Osteoblast (primary cell): ENCODE measurements around the gene SPNS3. TPM values are rescaled to one million over a fixed set of nuclear protein-coding genes. Genes with fewer than 3 reads are reported as not detected.

Experiments used
- DNase-seq: peaks from one replicate; pipeline ENCODE4 v3.0.0; 2011; ENCODE audit warnings: low spot score, mixed read lengths; ENCODE audit not compliant: insufficient read length; ENCODE audit errors: missing footprints
- H2AFZ ChIP-seq: 2 replicates; pipeline ENCODE4 v1.6.0; 2011; ENCODE audit warnings: mild to moderate bottlenecking, low read length
- H3K27ac ChIP-seq: 2 replicates; pipeline ENCODE4 v1.5.1; 2011; ENCODE audit warnings: mild to moderate bottlenecking, low read depth, low read length, moderate library complexity
- H3K27me3 ChIP-seq: 2 replicates; pipeline ENCODE4 v1.6.0; 2012; ENCODE audit warnings: mild to moderate bottlenecking, control low read depth, inconsistent platforms, low read length, moderate library complexity; ENCODE audit not compliant: insufficient read depth
- H3K36me3 ChIP-seq: 2 replicates; pipeline ENCODE4 v1.5.1; 2011; ENCODE audit warnings: mild to moderate bottlenecking, low read length, control low read depth, moderate library complexity; ENCODE audit not compliant: insufficient read depth
- H3K4me1 ChIP-seq: 2 replicates; pipeline ENCODE4 v1.5.1; 2011; ENCODE audit warnings: mild to moderate bottlenecking, low read length, control low read depth, moderate library complexity; ENCODE audit not compliant: insufficient read depth
- H3K4me2 ChIP-seq: 2 replicates; pipeline ENCODE4 v1.6.0; 2011; ENCODE audit warnings: mild to moderate bottlenecking, low read length; ENCODE audit not compliant: insufficient read depth
- H3K4me3 ChIP-seq: fragments of 200-600 bp; sonication (generic); 3 replicates; pipeline ENCODE4 v1.5.1; 2012; ENCODE audit warnings: mild to moderate bottlenecking, low read length, inconsistent platforms; ENCODE audit not compliant: insufficient read depth
- H3K79me2 ChIP-seq: 2 replicates; pipeline ENCODE4 v1.6.0; 2012; ENCODE audit warnings: mild to moderate bottlenecking, low read length, control low read depth, inconsistent platforms; ENCODE audit not compliant: insufficient read depth
- H3K9me3 ChIP-seq: 2 replicates; pipeline ENCODE4 v1.5.1; 2011; ENCODE audit warnings: low read depth, low read length, control low read depth
- H4K20me1 ChIP-seq: 2 replicates; pipeline ENCODE4 v1.6.0; 2012; ENCODE audit warnings: mild to moderate bottlenecking, low read length, control low read depth; ENCODE audit not compliant: insufficient read depth
- total RNA-seq: library from RNA; depleted of rRNA; stranded (reverse); fragments of >200 nt; gene quantifications from 2 replicates; pipeline ENCODE4 v1.2.3, GENCODE V29; 2012
- TF ChIP-seq, protein P1 (sequence below): IDR thresholded peaks from 2 replicates; pipeline ENCODE4 v1.5.1; 2011; ENCODE audit warnings: mild to moderate bottlenecking, low read depth, low read length, moderate library complexity; ENCODE audit errors: extremely low read depth

SPNS3 gene
- total RNA-seq, 1 donor = not detected

DNA sequence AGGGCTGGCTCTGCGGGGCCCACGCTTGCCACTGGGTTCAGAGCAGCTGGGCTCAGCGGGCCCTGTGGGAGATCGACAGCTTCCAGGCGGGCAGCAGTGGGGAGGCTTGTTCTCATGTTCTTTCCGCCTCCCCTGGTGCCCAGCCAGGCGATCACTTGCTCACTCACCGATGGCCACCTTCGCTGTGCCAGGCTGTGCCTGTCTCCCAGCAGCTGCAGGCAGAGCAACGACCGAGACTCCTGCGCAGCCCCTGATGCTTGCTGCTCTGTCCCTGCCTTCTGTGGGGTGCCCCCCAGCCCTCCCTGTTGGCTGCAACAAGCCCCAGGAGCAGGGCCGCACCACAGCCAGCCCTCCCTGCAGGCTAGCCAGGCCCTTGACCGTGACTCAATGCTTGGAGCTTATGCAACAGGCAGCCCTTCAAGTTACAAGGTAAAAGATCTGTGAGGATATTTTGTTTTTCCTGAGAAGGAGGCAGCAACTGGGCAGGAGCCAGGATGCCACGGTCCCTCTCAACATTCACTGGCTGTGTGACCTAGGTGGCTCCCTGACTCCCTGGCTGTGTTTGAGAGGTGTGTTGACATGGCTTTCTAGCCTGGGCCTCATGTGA, 55.4 kb downstream of the SPNS3 start:
- Histone ChIP-seq H3K9me3 (no peaks in the 10 kb centered on the region), H2AFZ (no peak overlapping the region), H3K27ac (no peak overlapping the region), H3K4me1 (no peaks in the 10 kb centered on the region), H3K27me3 (no peaks in the 10 kb centered on the region), H3K79me2 (no peaks in the 10 kb centered on the region), H3K4me2 (no peak overlapping the region), H3K4me3 (no peak overlapping the region), H3K36me3 (no peaks in the 10 kb centered on the region), H4K20me1 (no peaks in the 10 kb centered on the region)
- DNase-seq = peak; percentile 62
- TF ChIP-seq, protein P1, sequence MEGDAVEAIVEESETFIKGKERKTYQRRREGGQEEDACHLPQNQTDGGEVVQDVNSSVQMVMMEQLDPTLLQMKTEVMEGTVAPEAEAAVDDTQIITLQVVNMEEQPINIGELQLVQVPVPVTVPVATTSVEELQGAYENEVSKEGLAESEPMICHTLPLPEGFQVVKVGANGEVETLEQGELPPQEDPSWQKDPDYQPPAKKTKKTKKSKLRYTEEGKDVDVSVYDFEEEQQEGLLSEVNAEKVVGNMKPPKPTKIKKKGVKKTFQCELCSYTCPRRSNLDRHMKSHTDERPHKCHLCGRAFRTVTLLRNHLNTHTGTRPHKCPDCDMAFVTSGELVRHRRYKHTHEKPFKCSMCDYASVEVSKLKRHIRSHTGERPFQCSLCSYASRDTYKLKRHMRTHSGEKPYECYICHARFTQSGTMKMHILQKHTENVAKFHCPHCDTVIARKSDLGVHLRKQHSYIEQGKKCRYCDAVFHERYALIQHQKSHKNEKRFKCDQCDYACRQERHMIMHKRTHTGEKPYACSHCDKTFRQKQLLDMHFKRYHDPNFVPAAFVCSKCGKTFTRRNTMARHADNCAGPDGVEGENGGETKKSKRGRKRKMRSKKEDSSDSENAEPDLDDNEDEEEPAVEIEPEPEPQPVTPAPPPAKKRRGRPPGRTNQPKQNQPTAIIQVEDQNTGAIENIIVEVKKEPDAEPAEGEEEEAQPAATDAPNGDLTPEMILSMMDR = no peak

GRCh38 chr17:4490109-4490591, 56.4 kb downstream of the SPNS3 start:
- Histone ChIP-seq H3K4me2 (no peak overlapping the region), H3K4me3 (no peak overlapping the region), H3K9me3 (no peaks in the 10 kb centered on the region), H4K20me1 (no peaks in the 10 kb centered on the region), H2AFZ (no peak overlapping the region), H3K27ac (no peak overlapping the region), H3K27me3 (no peaks in the 10 kb centered on the region), H3K36me3 (no peaks in the 10 kb centered on the region), H3K79me2 (no peaks in the 10 kb centered on the region), H3K4me1 (no peaks in the 10 kb centered on the region)
- TF ChIP-seq, protein P1 = no peak
- peak; percentile 86 for DNase-seq

DNA sequence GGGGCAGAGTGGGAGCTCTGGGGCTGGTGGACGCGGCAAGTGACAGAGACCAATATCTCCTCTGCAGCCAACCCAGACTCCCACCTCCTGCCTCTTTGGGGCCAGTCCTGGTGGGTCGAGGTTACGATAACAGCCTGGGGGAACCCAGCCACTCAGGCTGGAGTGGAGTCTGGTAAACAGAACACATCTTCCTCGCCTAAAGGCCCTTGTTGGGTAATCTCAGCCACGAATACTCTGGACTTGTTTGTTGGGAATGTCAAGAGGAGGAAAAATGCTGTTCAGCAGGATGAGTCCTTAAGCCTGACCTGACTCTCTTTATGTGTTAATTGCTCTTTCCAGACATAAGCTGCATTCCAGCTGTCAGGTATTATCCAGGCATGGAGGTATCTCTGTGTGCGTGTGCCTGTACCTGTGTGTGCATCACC, 56.9 kb downstream of the SPNS3 start:
- Histone ChIP-seq H4K20me1 (no peaks in the 10 kb centered on the region), H3K4me3 (no peak overlapping the region), H3K36me3 (no peaks in the 10 kb centered on the region), H3K27ac (no peak overlapping the region), H3K9me3 (no peaks in the 10 kb centered on the region), H3K4me1 (no peaks in the 10 kb centered on the region), H3K27me3 (no peaks in the 10 kb centered on the region), H3K79me2 (no peaks in the 10 kb centered on the region), H2AFZ (no peak overlapping the region), H3K4me2 (no peak overlapping the region)
- no peak for DNase-seq
- TF ChIP-seq, protein P1 = no peak

- Histone ChIP-seq H3K4me2 (no peak overlapping the region), H3K4me3 (no peak overlapping the region), H2AFZ (no peak overlapping the region), H4K20me1 (no peaks in the 10 kb centered on the region), H3K4me1 (no peaks in the 10 kb centered on the region), H3K27me3 (peaks cover 12% of the 10 kb centered on the region), H3K36me3 (no peaks in the 10 kb centered on the region), H3K27ac (no peak overlapping the region), H3K9me3 (no peaks in the 10 kb centered on the region), H3K79me2 (no peaks in the 10 kb centered on the region)
- TF ChIP-seq, protein P1 = no peak
- no peak for DNase-seq
These were observed 59.2 kb downstream of the SPNS3 start for GRCh38 chr17:4492721-4493561.
